Left colon (tissue), 2 donors: ENCODE results near the gene MFAP3. TPM values are rescaled to one million over a fixed set of nuclear protein-coding genes. Genes with fewer than 3 reads are reported as not detected.
A peak's percentile ranks its signal among the peaks of the same experiment; 100 is the strongest.
"Not testable (repeated sequence)": the region's sequence is repeated elsewhere in the genome, so short reads cannot be mapped to it uniquely, and the experiment has no call there.

Experiments
- ATAC-seq: fragments of 200-7000 bp; cut with Tn5 transposase; one replicate; pipeline ENCODE4 v1.9.1; 2020; ENCODE audit warnings: mild to moderate bottlenecking, moderate library complexity
- DNase-seq, 2 donors: peaks; one replicate each; pipeline ENCODE4 v3.0.0-alpha.2; 2020
- intact Hi-C, 2 donors: fragments of 100-400 bp; cut with DNase I in 1 of 2; cut with micrococcal nuclease in 1 of 2; formaldehyde crosslinking; loops; one replicate each; pipeline versions ENCODE4 v1.11.2 to v1.14.0; 2022; cut with DNase I, micrococcal nuclease
- long read RNA-seq: library from polyadenylated mRNA; unstranded; transcript quantifications from one replicate; pipeline ENCODE4 v2.0.0, GENCODE V29; 2021
- total RNA-seq, 2 donors: library from RNA; stranded (reverse); fragmentation: NEBNext Ultra II Directional; extraction: Animal tissue kit (Norgen Biotek cat#: 25700); gene quantifications; one replicate each; pipeline ENCODE4 v1.2.1, GENCODE V29; 2021
- donor health status: DM: no; HTN: no; CAD: no.
- donor health status: DM: yes; HTN: yes; CAD: no.

MFAP3 gene
- total RNA-seq = 10 to 100 TPM; 29.1 to 30.8 TPM
- long read RNA-seq, transcript MFAP3-212 (3 exons, 643 nt) = major isoform, 19 of 34 reads
- long read RNA-seq, partial matches to known transcripts = 3 of 34 reads
- long read RNA-seq, other reads (novel, unspliced or antisense) = 9 of 34 reads

DNA sequence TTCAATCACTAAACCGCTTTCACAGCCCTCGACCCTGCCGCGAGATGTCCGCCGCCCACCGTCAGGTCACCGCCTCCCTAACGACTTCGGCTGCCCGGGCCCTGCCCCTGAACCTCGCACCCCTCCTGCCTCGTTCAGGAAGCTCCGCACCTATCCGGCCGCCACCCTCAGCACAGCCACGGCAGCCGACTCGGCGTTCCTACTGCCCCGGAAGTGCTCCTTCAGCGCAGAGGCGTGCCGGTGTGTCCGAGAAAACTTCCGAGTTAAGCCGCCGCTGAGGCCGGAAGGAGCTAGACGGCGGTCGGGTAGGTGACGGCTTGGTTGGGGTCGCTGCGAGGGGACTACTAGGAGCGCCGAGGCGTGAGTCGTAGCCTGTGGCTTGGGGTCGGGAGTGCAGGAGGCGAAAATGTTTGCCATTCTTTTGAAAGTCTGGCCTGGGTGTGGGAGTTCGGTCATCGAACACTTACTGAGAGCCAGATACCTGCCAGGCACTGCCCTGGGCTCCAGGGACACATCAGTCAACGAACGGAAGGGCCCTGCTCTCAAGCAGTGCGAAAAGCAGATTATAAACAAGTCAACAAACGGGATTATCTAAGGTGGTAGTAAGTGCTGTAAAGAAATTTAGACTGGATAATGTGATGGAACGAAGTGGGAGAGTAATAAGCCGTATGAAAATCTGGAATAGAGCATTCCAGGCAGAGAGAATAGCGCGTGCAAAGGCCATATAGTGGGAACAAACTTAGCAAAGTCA is at the start of gene MFAP3, which contains the start of gene FAM114A2:
TSS of gene MFAP3 (plus strand) at position 261 of the 751 bp plus-strand sequence. CDS start 10,756 bp downstream, outside the sequence.
TSS of gene FAM114A2 (minus strand) at position 204 of the 751 bp plus-strand sequence. CDS start 3,957 bp downstream, outside the sequence.
- DNase-seq (peak; percentile 93 to 94), ATAC-seq (peak; percentile 100)
- intact Hi-C loops = no loop called here

DNA sequence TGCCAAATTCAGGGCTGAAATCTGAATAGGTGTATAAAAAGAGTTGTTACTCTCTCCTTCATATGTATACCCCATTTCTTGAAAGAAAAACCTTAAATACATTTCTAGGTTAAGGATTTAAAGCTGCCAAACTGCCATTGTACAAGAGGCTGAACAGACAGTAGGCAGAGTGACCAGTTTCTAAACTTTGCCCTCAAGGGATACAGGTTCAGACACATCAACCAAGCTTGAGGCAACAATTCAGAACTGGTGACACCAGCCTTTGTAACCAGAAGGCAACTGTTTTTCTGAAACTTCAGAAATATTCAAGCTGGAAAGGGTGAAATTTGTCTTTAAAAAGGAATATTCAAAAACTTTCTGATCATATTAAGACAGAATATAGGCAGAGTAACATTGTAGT is 47.6 kb upstream of the MFAP3 start:
- ATAC-seq = no peak
- no peak for DNase-seq
- intact Hi-C loops = no loop called here

GRCh38 chr5:153998010-153998409 is 40.8 kb upstream of the MFAP3 start:
- DNase-seq = no peak
- ATAC-seq = no peak
- intact Hi-C loops = no loop called here

DNA sequence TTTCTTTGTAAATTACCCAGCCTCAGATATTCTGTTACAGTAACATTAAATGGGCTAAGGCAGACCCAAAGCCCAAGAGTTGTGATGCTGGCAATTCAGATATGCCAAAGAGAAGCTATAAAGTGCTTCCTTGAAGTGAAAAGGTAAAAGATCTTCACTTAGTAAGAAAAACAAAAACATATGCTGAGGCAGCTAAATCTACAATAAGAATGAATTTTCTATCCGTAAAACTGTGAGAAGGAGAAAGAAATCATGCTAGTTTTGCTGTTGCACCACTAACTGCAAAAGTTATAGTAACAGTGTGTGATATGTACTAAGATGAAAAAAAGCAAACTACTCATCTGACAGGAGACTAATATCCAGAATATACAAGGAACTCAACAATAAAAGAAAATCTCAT is 40.0 kb upstream of the MFAP3 start:
- intact Hi-C loops = no loop called here
- DNase-seq (no peak), ATAC-seq (no peak)

DNA sequence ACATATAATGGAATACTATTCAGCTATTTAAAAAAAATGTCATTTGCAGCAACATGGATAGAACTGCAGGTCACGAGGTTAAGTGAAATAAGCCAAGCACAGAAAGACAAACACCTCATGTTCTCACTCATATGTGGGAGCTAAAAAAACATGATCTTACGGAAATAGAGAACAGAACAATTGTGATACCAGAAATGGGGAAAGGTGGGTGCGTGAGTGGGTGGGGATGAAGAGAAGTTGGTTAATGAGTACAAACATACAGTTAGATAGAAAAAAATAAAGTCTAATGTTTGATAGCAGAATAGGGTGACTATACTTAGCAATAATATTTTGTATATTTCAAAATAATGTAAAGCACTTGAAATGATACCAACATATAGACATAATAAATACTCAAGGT is 38.8 kb upstream of the MFAP3 start:
- DNase-seq = no peak
- no peak for ATAC-seq
- intact Hi-C loops = no loop called here

- no peak for DNase-seq
- no peak for ATAC-seq
- intact Hi-C loops = no loop called here
These were observed 38.1 kb upstream of the MFAP3 start for GRCh38 chr5:154000703-154001102.

- no peak for DNase-seq
- ATAC-seq = peak; percentile 46
These were observed 36.7 kb upstream of the MFAP3 start for GRCh38 chr5:154002093-154002492.

GRCh38 chr5:154002511-154003020 is 36.2 kb upstream of the MFAP3 start:
- ATAC-seq (no peak), DNase-seq (no peak)
- intact Hi-C loops = no loop called here

More at GRCh38 chr5:154002093-154002492, 36.7 kb upstream of the MFAP3 start:
- intact Hi-C loops = no loop called here

DNA sequence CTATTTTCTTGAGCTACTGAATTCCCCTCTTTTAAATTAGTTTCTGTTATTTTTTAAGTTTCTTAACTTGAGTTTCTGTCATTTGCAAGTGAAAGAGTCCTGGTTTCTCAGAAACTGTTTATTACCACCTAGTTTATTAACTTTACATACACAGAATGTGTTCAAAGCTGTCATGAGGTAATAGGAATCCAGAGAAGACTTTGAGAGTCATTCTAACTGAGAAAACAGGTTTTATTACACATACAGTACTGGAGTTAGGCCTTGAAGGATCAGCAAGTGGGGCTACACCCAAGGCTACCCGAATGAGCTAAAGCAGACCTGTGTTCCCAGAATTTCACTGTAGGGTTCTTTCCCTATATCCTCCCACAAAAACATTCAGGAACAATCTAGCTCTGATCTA is 33.1 kb upstream of the MFAP3 start:
- no peak for DNase-seq
- intact Hi-C loops = no loop called here
- peak; percentile 20 for ATAC-seq

DNA sequence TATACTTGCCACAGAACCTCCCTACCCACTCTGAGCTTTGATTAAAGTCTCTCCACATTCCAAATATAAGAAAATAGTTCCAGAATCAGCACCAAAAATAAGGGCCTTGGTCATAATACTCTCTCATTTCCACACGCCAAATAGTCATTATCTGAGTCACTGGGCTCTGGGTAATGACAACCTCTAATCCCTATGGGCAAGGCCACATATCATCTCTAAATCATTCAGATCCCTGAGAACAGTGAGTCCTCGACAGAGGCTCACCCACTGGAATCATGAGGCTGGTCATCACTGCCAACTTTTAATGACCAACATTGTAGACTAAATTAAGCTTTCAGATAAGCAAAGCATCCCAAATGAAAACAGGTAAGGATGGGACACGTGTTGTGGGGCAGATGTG is 28.1 kb upstream of the MFAP3 start:
- ATAC-seq = no peak
- intact Hi-C loops = no loop called here
- DNase-seq = no peak

DNA sequence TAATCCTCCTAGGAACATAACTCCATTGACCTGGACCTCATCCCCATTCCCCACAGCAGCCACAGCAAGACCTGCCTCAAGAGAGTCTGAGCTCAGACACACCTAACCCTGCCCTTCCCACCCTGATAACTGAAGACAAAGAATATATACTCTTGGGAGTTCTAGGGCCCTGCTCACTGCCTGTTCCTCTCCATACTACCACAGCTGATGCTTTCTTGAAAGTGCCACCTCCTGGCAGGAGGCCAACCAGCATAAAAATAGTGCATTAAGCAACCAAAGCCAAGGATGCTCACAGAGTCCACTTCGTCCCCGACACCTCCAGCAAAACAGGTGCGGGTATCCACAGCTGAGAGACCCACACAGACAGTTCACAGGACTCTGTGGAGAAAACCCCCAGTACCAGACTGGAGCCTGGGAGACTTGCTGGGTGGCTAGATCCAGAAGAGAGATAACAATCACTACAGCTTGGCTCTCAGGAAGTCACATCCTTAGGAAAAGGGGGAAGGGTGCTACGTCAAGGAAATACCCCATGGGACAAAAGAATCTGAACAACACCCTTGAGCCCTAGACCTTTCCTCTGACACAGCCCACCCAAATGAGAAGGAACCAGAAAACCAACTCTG is 23.6 kb upstream of the MFAP3 start:
- intact Hi-C loops = no loop called here
- DNase-seq = no peak
- no peak for ATAC-seq

DNA sequence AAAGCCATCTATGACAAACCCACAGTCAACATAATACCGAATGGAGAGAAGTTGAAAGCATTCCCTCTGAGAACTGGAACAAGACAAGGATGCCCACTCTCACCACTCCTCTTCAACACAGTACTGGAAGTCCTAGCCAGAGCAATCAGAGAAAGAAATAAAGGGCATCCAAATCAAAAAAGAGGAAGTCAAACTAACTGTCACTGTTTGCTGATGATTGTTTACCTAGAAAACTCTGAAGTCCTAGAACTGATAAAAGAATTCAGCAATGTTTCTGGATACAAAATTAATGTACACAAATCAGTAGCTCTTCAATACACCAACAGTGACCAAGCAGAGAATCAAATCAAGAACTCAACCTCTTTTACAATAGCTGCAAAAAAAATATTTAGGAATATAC is 19.8 kb upstream of the MFAP3 start:
- ATAC-seq, DNase-seq, intact Hi-C loops: not testable (repeated sequence)

DNA sequence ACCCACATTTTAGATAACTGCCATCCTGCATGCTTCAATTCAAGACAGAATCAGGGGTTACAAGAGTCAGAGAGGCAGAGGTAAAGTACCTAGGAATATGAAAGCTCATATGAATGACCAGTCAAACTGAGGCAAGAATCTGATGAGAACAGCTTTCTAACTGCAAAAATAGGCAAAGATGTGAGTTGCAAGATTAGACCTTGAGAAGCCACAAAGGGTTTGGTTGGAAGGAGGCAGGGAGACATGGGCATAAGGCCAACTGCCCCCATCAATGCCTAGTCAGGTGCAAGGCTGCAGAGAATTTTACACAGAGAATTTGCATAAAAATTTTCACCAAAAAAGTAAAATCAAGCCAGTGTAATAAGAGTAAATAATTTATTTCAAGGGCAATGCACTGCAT is 12.8 kb upstream of the MFAP3 start:
- DNase-seq (no peak), ATAC-seq (no peak)
- intact Hi-C loops = no loop called here

DNA sequence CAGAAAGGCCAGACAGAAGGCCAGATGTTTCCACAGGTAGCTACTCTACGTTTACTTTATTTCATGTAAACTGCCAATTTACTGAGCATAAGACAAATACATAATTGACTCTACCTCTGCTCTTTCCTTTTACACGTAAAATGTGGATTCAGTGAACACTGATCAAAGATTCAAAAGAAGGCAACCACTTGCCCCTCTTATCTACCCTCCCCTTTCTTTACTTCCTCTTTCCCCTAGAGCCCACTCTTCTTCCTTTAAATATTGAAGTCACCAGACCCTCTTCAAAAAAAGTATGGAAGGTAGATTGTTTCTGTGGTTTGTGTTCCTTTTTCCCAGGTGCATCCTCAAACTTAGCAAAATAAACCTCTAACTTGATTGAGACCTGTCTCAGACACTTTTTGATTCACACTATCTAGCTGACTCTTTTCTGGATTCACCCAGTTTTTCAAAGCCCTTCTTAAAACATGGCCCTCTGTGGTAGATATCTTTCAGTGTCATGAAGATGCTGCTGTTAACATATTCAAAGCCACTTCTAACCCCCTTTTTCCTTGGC is 6.8 kb upstream of the MFAP3 start:
- DNase-seq (no peak), ATAC-seq (no peak)
- intact Hi-C loops = no loop called here

DNA sequence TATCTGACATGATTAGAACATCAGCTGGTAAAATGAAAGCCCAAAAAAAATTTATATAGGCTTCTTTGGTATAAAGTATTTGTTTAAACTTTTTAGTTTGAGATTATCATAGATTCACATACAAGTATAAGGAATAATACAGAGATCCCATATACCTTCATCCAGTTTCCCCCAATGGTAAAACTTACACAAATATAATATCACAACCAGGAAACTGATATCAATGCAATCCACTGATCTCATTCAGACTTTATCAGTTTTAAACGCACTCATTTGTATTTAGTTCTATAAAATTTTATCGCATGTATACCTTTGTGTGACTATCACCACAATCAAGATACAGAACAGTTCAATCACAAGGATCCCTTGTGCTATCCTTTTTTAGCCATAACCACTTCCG is 3.8 kb upstream of the MFAP3 start:
- intact Hi-C loops = no loop called here

DNA sequence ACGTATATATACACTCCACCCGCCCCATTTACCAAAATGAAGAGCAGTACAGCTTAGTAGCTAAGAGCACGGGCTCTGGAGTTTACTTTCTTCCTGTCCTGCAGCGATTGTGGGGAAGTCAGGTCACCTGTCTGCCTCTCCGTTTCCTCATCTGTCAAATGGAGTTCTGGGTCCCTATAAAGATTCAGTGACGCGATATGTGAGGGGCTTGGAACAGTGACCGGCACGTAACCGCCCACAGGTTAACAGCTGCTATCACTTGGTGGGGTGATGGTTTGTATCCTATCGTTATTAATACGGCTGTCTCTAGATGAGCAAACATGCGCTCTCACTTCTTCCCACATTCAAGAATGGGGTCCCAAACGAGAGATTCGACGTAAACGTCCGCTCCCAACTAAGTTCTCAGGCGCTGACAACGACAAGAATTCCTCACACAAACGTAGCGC is 483 bp upstream of the MFAP3 start:
- intact Hi-C loops = no loop called here
- peak; percentile 40 to 42 for DNase-seq
- peak; percentile 69 for ATAC-seq

More for the DNA sequence above, 3.8 kb upstream of the MFAP3 start:
- DNase-seq (no peak), ATAC-seq (no peak)

DNA sequence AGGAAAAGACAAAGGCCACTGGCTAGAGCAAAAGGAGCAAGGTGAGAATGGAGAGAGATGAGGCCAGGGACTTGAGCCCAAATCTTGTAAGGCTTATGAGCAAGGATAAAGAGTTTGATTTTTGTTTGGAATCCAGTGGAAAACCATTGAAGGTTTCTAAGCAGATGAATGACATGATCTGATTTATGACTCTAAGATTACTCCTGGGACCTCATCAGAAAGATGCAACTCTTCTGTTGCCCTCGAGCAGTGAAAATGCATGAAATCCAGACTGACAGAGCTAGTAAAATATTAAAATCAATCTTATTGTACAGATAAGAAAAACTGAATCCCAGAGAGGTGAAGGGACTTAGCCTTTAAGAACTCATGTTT is 677 bp downstream of the MFAP3 start:
- DNase-seq = no peak
- intact Hi-C loops = no loop called here
- no peak for ATAC-seq

DNA sequence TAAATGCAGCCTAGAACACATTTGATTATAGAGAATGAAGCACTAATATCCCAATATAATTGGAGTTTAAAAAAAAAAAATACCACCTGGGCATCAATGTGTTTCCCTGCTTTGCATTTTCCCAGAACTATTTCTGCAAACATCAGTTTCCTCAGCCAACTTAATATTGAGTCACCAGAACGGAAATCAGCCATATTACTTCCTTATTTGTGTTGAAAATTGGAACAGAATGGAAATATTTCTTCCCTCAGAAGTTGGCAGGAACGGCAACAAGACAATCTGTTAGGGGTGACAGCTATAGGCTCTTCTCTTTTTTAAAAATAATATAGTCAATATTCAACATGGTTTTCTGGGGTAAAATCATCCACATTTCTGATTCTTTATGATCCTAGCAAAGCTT is 4.0 kb downstream of the MFAP3 start:
- intact Hi-C loops = no loop called here
- ATAC-seq (no peak), DNase-seq (no peak)

DNA sequence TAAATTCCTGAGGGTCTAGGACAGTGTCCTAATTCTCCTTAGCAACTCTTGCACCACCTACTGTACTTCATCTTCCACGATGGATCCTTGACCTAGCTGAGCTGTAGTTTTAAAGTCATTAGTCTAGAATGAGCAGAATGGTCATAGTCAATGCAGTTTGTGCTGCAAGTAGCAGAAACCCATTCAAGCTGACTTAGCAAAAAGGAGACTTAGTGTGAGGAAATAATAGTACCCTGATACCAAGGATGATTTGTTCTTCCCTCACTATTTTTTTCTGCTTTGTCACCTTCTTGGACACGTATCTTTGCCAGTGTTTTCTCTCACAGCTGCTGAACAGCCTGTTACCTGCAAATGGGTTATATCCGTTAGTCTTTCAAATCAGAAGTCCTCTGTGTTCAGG is 5.3 kb downstream of the MFAP3 start:
- ATAC-seq = no peak
- DNase-seq = no peak
- intact Hi-C loops = no loop called here

- no peak for ATAC-seq
- intact Hi-C loops = no loop called here
- no peak for DNase-seq
These were observed 5.8 kb downstream of the MFAP3 start for GRCh38 chr5:154044581-154044980.
